Activated CD4-positive, alpha-beta T cell treated with anti-CD3 and anti-CD28 coated beads, Interleukin-2, Interleukin-4, amounts not matched to agents 100 ng/mL and 50 ng/mL, durations not matched to agents 16 hours and 8 hours (primary cell): ENCODE results near the gene C1QL2.

Experiments used
- DNase-seq: peaks from one replicate; pipeline ENCODE4 v3.0.0-alpha.2; 2020; ENCODE audit warnings: low spot score

C1QL2 gene

GRCh38 chr2:119137502-119137901, 21.0 kb downstream of the C1QL2 start:
- DNase-seq: no peak

- no peak for DNase-seq
Measured at GRCh38 chr2:119136872-119137271, 21.7 kb downstream of the C1QL2 start.

GRCh38 chr2:119136093-119136492, 22.5 kb downstream of the C1QL2 start:
- no peak for DNase-seq

- no peak for DNase-seq
Measured at GRCh38 chr2:119134775-119135174, 23.8 kb downstream of the C1QL2 start.

GRCh38 chr2:119126650-119127049, 31.9 kb downstream of the C1QL2 start:
- DNase-seq: peak; percentile 26

GRCh38 chr2:119123389-119123788, 35.2 kb downstream of the C1QL2 start:
- no peak for DNase-seq

GRCh38 chr2:119122663-119123062, 35.9 kb downstream of the C1QL2 start:
- no peak for DNase-seq

GRCh38 chr2:119119999-119120756, 38.4 kb downstream of the C1QL2 start:
- DNase-seq: no peak

- no peak for DNase-seq
Measured at GRCh38 chr2:119119076-119119785, 39.3 kb downstream of the C1QL2 start.

GRCh38 chr2:119117891-119118882, 40.4 kb downstream of the C1QL2 start:
- DNase-seq: no peak

- DNase-seq: no peak
Measured at GRCh38 chr2:119117408-119117807, 41.1 kb downstream of the C1QL2 start.

- DNase-seq: no peak
Measured at GRCh38 chr2:119116411-119117295, 41.9 kb downstream of the C1QL2 start.

- DNase-seq: no peak
Measured at GRCh38 chr2:119114266-119114665, 44.3 kb downstream of the C1QL2 start.

- no peak for DNase-seq
Measured at GRCh38 chr2:119113489-119113770, 45.1 kb downstream of the C1QL2 start.

GRCh38 chr2:119112770-119113488, 45.6 kb downstream of the C1QL2 start:
- DNase-seq: no peak

- no peak for DNase-seq
Measured at GRCh38 chr2:119112230-119112629, 46.3 kb downstream of the C1QL2 start.

GRCh38 chr2:119111115-119111975, 47.2 kb downstream of the C1QL2 start:
- no peak for DNase-seq

- DNase-seq: no peak
Measured at GRCh38 chr2:119109866-119110265, 48.7 kb downstream of the C1QL2 start.

- no peak for DNase-seq
Measured at GRCh38 chr2:119108186-119108585, 50.4 kb downstream of the C1QL2 start.
